HepG2 (cell line): ENCODE measurements around the gene ALKBH5. TPM values are rescaled to one million over a fixed set of nuclear protein-coding genes. Genes with fewer than 3 reads are reported as not detected.

Experiments
- ATAD3A ChIP-seq: sonication (generic); formaldehyde crosslinking; IDR thresholded peaks from 2 replicates; pipeline ENCODE4 v1.4.0; 2020; ENCODE audit warnings: missing genetic modification reagents
- ATRX ChIP-seq: sonication (generic); formaldehyde crosslinking; IDR thresholded peaks from 2 replicates; pipeline ENCODE4 v1.4.0; 2020; ENCODE audit warnings: missing genetic modification reagents, borderline replicate concordance
- EZH2 ChIP-seq: conservative IDR thresholded peaks from 2 replicates; pipeline ENCODE4 v1.6.1; 2012; ENCODE audit warnings: mild to moderate bottlenecking, low read depth, low read length, moderate library complexity
- GABPA ChIP-seq, 2 experiments: IDR thresholded peaks; 2 replicates each; pipeline ENCODE4 v1.6.1; 2011 to 2016; ENCODE audit warnings: low read depth in 2 of 2, low read length in 1 of 2, missing biosample characterization in 1 of 2, missing genetic modification characterization in 1 of 2
- JUND ChIP-seq: sonication (generic); formaldehyde crosslinking; IDR thresholded peaks from 2 replicates; pipeline ENCODE4 v1.8.0; 2022; ENCODE audit warnings: mild to moderate bottlenecking, missing genetic modification reagents
- MED13 ChIP-seq: sonication (generic); formaldehyde crosslinking; IDR thresholded peaks from 2 replicates; pipeline ENCODE4 v1.5.0; 2020; ENCODE audit warnings: missing genetic modification reagents
- MNT ChIP-seq: fragments of 450-650 bp; IDR thresholded peaks from 2 replicates; pipeline ENCODE4 v1.6.1; 2016
- PAF1 ChIP-seq: IDR thresholded peaks from 2 replicates; pipeline ENCODE4 v1.6.1; 2016; ENCODE audit warnings: missing genetic modification reagents, missing compliant biosample characterization
- PRDM15 ChIP-seq: sonication (generic); formaldehyde crosslinking; IDR thresholded peaks from 2 replicates; pipeline ENCODE4 v1.4.0; 2020; ENCODE audit warnings: missing genetic modification reagents
- RCOR2 ChIP-seq: IDR thresholded peaks from 2 replicates; pipeline ENCODE4 v1.6.1; 2016; ENCODE audit warnings: missing biosample characterization, missing genetic modification reagents
- RELA ChIP-seq: sonication (generic); formaldehyde crosslinking; IDR thresholded peaks from 2 replicates; pipeline ENCODE4 v1.4.0; 2020; ENCODE audit warnings: missing genetic modification reagents
- XBP1 ChIP-seq: sonication (generic); formaldehyde crosslinking; IDR thresholded peaks from 2 replicates; pipeline ENCODE4 v1.5.0; 2020; ENCODE audit warnings: missing genetic modification reagents
- ZKSCAN5 ChIP-seq: sonication (generic); formaldehyde crosslinking; IDR thresholded peaks from 2 replicates; pipeline ENCODE4 v1.5.1; 2020; ENCODE audit warnings: mild to moderate bottlenecking, missing genetic modification reagents
- ZNF225 ChIP-seq: sonication (generic); formaldehyde crosslinking; IDR thresholded peaks from 2 replicates; pipeline ENCODE4 v1.4.0; 2020; ENCODE audit warnings: mild to moderate bottlenecking, missing genetic modification reagents
- ZNF709 ChIP-seq: sonication (generic); formaldehyde crosslinking; IDR thresholded peaks from 2 replicates; pipeline ENCODE4 v1.5.0; 2020; ENCODE audit warnings: mild to moderate bottlenecking, missing genetic modification reagents
- ZNF776 ChIP-seq: sonication (generic); formaldehyde crosslinking; IDR thresholded peaks from 2 replicates; pipeline ENCODE4 v1.4.0; 2020; ENCODE audit warnings: mild to moderate bottlenecking, missing genetic modification reagents
- ZNF850 ChIP-seq: sonication (generic); formaldehyde crosslinking; conservative IDR thresholded peaks from 2 replicates; pipeline ENCODE4 v1.9.0; 2021; ENCODE audit warnings: mild to moderate bottlenecking, missing genetic modification reagents
- polyA plus RNA-seq, 8 experiments: library from polyadenylated mRNA; depleted of rRNA in 3 of 8; stranded (reverse) in 7 of 8; unstranded in 1 of 8; fragments of >200 nt; fragmentation: Illumina TruSeq in 4 of 8; extraction: Trizol in 4 of 8; gene quantifications; 2 replicates each; pipeline versions ENCODE4 v1.2.1 to v1.2.3, GENCODE V29; 2011 to 2016; ENCODE audit warnings: low read depth in 4 of 8, missing spikeins in 1 of 8, mixed read lengths in 1 of 8; ENCODE audit not compliant: insufficient read depth in 1 of 8
- total RNA-seq, 5 experiments: library from RNA; depleted of rRNA; stranded (reverse); fragments of >200 nt; fragmentation: Illumina TruSeq; extraction: Trizol; gene quantifications; 2 replicates each; pipeline ENCODE4 v1.2.3, GENCODE V29; 2016; ENCODE audit warnings: low read depth in 1 of 5
- TF ChIP-seq, protein P1 (sequence below): fragments of 450-650 bp; IDR thresholded peaks from 2 replicates; pipeline ENCODE4 v1.6.1; 2017; ENCODE audit warnings: mild to moderate bottlenecking
- TF ChIP-seq, protein P2 (sequence below), 2 experiments: fragments of 450-650 bp in 1 of 2; sonication (generic) in 1 of 2; formaldehyde crosslinking; IDR thresholded peaks; 2 replicates each; pipeline versions ENCODE4 v1.5.0 to v1.8.0; 2020 to 2022; ENCODE audit warnings: mild to moderate bottlenecking in 1 of 2, missing genetic modification reagents in 1 of 2
- TF ChIP-seq, protein P3 (sequence below): sonication (generic); formaldehyde crosslinking; IDR thresholded peaks from 2 replicates; pipeline ENCODE4 v1.8.1; 2023; ENCODE audit warnings: mild to moderate bottlenecking, moderate library complexity, missing genetic modification reagents

ALKBH5 gene
- total and polyA plus RNA-seq, 2 of the 13 experiments (the other 11 are each of a cell fraction or from before 2014, with no cell fraction given): 68.9 to 76.9 TPM

DNA sequence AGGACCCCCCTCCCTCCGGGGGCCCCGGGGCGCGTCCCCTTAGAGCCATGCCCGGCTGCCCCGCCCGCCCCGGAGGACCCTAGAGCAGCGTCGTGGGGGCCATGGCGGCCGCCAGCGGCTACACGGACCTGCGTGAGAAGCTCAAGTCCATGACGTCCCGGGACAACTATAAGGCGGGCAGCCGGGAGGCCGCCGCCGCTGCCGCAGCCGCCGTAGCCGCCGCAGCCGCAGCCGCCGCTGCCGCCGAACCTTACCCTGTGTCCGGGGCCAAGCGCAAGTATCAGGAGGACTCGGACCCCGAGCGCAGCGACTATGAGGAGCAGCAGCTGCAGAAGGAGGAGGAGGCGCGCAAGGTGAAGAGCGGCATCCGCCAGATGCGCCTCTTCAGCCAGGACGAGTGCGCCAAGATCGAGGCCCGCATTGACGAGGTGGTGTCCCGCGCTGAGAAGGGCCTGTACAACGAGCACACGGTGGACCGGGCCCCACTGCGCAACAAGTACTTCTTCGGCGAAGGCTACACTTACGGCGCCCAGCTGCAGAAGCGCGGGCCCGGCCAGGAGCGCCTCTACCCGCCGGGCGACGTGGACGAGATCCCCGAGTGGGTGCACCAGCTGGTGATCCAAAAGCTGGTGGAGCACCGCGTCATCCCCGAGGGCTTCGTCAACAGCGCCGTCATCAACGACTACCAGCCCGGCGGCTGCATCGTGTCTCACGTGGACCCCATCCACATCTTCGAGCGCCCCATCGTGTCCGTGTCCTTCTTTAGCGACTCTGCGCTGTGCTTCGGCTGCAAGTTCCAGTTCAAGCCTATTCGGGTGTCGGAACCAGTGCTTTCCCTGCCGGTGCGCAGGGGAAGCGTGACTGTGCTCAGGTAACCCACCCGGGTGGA is 759 bp downstream of the ALKBH5 start (continued):
- no peak for TF ChIP-seq PRDM15 (CRISPR knock-in tag)
- no peak for TF ChIP-seq ATAD3A
- TF ChIP-seq, protein P1, sequence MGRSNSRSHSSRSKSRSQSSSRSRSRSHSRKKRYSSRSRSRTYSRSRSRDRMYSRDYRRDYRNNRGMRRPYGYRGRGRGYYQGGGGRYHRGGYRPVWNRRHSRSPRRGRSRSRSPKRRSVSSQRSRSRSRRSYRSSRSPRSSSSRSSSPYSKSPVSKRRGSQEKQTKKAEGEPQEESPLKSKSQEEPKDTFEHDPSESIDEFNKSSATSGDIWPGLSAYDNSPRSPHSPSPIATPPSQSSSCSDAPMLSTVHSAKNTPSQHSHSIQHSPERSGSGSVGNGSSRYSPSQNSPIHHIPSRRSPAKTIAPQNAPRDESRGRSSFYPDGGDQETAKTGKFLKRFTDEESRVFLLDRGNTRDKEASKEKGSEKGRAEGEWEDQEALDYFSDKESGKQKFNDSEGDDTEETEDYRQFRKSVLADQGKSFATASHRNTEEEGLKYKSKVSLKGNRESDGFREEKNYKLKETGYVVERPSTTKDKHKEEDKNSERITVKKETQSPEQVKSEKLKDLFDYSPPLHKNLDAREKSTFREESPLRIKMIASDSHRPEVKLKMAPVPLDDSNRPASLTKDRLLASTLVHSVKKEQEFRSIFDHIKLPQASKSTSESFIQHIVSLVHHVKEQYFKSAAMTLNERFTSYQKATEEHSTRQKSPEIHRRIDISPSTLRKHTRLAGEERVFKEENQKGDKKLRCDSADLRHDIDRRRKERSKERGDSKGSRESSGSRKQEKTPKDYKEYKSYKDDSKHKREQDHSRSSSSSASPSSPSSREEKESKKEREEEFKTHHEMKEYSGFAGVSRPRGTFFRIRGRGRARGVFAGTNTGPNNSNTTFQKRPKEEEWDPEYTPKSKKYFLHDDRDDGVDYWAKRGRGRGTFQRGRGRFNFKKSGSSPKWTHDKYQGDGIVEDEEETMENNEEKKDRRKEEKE: no peak
- TF ChIP-seq ZKSCAN5 (CRISPR knock-in tag): no peak
- TF ChIP-seq RCOR2 (CRISPR knock-in tag): no peak
- TF ChIP-seq XBP1 (CRISPR knock-in tag): no peak
- no peak for TF ChIP-seq ATRX (CRISPR knock-in tag)
- TF ChIP-seq ZNF776 (CRISPR knock-in tag): no peak
- TF ChIP-seq, protein P2, sequence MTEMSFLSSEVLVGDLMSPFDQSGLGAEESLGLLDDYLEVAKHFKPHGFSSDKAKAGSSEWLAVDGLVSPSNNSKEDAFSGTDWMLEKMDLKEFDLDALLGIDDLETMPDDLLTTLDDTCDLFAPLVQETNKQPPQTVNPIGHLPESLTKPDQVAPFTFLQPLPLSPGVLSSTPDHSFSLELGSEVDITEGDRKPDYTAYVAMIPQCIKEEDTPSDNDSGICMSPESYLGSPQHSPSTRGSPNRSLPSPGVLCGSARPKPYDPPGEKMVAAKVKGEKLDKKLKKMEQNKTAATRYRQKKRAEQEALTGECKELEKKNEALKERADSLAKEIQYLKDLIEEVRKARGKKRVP (CRISPR knock-in tag; IDR thresholded peaks at IDR 0.05): no peak
- TF ChIP-seq ZNF225 (CRISPR knock-in tag): no peak
- no peak for TF ChIP-seq MNT
- no peak for TF ChIP-seq PAF1 (CRISPR knock-in tag)
- no peak for TF ChIP-seq MED13 (CRISPR knock-in tag)
- no peak for TF ChIP-seq ZNF850 (CRISPR knock-in tag)
- TF ChIP-seq JUND (CRISPR knock-in tag): no peak
- TF ChIP-seq ZNF709: no peak
- TF ChIP-seq RELA: no peak
- no peak for TF ChIP-seq EZH2
- no peak for TF ChIP-seq GABPA (IDR thresholded peaks at IDR 0.05; ENCODE audit: low read depth, low read length)
- TF ChIP-seq GABPA (CRISPR knock-in tag; IDR thresholded peaks at IDR 0.05; ENCODE audit: low read depth): no peak
- TF ChIP-seq, protein P3, sequence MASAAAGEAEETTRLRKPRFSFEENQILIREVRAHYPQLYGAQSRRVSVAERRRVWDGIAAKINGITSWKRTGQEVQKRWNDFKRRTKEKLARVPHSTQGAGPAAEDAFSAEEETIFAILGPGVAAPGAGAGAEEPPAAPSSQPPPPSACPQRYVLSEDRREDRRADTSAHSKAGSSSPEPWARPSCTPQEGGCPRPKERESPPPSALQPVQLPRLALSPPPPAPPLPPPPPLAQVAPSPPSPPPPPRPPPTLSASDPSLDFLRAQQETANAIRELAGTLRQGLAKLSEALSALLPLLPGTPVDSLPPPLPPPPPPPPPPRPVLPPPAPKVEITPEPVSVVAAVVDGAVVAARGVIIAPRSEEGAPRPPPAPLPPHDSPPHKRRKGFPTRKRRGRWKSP (CRISPR knock-in tag): no peak
